GM18517 (cell line): ENCODE results near the gene C6orf163.

Experiments
- ATAC-seq: cut with Tn5 transposase; IDR thresholded peaks from one replicate; pipeline ENCODE4 v1.9.1; 2021; ENCODE audit warnings: mild to moderate bottlenecking, moderate library complexity; ENCODE audit not compliant: unreplicated experiment

The C6orf163 gene

DNA sequence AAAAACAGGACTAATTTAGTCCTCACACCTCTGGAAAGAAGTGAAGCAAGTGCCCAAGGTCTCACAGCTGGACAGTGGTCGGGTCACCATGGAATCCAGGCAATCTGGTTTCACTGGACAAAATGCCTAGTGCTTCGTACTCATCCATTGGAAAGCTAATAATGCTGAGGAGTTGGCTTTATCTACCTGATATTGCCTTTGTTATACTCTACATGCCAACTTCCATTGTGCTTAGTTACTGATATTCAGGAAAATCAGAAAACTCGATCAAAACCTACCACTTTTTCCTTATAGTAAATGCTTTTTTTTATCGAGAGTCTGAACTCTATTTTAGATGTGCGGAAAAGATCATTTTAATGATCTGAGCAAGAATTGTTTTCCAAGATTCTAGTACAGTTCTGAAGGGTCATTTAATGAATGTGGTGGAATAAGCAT lies 64.1 kb downstream of the C6orf163 start:
- no peak for ATAC-seq
